Measurements from ENCODE around the gene SYNGR4.

DNA sequence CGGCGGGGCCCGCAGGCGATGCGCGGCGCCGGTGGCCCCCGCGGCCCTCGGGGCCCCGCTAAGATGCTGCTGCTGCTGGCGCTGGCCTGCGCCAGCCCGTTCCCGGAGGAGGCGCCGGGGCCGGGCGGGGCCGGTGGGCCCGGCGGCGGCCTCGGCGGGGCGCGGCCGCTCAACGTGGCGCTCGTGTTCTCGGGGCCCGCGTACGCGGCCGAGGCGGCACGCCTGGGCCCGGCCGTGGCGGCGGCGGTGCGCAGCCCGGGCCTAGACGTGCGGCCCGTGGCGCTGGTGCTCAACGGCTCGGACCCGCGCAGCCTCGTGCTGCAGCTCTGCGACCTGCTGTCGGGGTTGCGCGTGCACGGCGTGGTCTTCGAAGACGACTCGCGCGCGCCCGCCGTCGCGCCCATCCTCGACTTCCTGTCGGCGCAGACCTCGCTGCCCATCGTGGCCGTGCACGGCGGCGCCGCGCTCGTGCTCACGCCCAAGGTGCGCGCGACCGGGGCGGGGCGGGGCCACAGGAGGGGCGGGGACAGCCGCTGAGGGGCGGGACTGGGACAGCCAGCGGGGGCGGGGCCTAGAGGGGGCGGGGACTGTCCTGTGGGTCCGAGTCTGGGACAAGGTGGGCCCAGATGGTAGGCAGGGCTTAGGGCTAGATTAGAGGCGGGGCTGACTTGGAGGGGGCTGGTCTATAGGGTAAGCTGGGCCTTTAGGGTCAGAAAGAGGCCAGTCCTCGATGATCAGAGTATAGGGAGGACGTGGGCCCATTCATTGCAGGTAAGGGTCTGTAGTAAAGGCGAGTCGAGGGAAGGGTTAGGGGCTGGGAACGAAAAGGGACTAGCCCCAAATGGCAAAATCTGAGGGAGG lies 34.4 kb downstream of the SYNGR4 start:
- TF ChIP-seq POLR2AphosphoS5 (IDR thresholded peaks at IDR 0.05; ENCODE audit: low read depth, low read length): no peak; the same call in 1 of the 2 replicates
- peak; percentile 59; the same call in 1 of the 2 replicates for TF ChIP-seq POLR2A (IDR thresholded peaks at IDR 0.05; ENCODE audit: low read depth, low read length)
- TF ChIP-seq TAF1 (IDR thresholded peaks at IDR 0.05; ENCODE audit: borderline replicate concordance, low read depth, low read length): no peak

All from GM12892 (cell line).